Measurements from ENCODE around the gene TYW1. TPM values are rescaled to one million over a fixed set of nuclear protein-coding genes. Genes with fewer than 3 reads are reported as not detected.
"Not testable (repeated sequence)": the region's sequence is repeated elsewhere in the genome, so short reads cannot be mapped to it uniquely, and the experiment has no call there.

The TYW1 gene
- total RNA-seq, 2 experiments from 2014 or later: 16.6 to 17.5 TPM

- H3K9me3 Mint-ChIP-seq; H3K27me3 Mint-ChIP-seq; H3K4me3 Mint-ChIP-seq; H3K27ac Mint-ChIP-seq; H3K4me1 Mint-ChIP-seq (ENCODE audit: low read depth); CTCF ChIA-PET; intact Hi-C loops (cut with micrococcal nuclease); POLR2A ChIA-PET; ATAC-seq; H3K36me3 Mint-ChIP-seq (ENCODE audit: low read depth); DNase-seq: not testable (repeated sequence)
These were observed 182.5 kb downstream of the TYW1 start for GRCh38 chr7:67178915-67179688.

- intact Hi-C loops (cut with micrococcal nuclease); CTCF ChIA-PET; POLR2A ChIA-PET: not testable (repeated sequence)
These were observed 186.5 kb downstream of the TYW1 start for GRCh38 chr7:67182956-67183750.

DNA sequence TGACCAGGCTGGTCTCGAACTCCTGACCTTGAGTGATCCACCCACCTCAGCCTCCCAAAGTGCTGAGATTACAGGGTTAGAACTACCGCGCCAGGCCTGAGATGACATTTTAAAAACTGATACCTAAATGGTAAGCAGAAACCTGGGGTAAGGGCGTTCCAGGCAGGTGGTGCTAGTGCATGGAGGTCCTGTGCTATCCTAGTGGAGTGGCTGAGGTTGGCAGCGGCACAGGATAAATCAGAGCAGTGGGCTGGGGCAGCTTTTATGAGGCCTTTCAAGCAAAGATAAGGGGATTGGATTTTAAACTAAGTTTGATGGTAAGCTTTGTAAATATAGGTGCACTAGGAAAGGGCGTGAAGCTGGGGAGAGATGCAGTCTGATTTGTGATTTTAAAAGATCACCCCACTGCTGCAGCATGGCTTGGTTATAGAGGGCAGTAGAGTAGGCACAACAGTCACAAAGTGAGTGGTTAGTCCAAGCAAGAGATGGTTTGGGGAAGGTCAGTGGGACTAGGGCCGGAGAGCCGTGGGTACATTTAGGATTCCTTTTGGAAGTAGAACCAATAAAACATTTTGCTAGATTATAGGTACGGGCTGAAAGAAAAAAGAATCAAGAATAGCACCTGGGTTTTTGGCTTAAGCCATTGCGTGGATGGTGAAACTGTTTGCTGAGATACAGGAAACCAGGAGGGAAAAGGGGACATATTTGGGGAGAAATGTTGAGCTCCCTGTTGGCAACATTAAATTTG lies 188.5 kb downstream of the TYW1 start:
- Mint-ChIP-seq H3K4me1 (ENCODE audit: low read depth) (peaks cover 15% of the 10 kb centered on the region), H3K27ac (peak overlapping the region; percentile 40)
- H3K36me3 Mint-ChIP-seq (ENCODE audit: low read depth); DNase-seq; H3K4me3 Mint-ChIP-seq; POLR2A ChIA-PET; H3K27me3 Mint-ChIP-seq; CTCF ChIA-PET; H3K9me3 Mint-ChIP-seq; intact Hi-C loops (cut with micrococcal nuclease); ATAC-seq: not testable (repeated sequence)

More at GRCh38 chr7:67182956-67183750, 186.5 kb downstream of the TYW1 start:
- H3K36me3 Mint-ChIP-seq (ENCODE audit: low read depth); H3K9me3 Mint-ChIP-seq; H3K27ac Mint-ChIP-seq; H3K27me3 Mint-ChIP-seq; DNase-seq; H3K4me3 Mint-ChIP-seq; ATAC-seq: not testable (repeated sequence)
- peaks cover 12% of the 10 kb centered on the region for H3K4me1 Mint-ChIP-seq (ENCODE audit: low read depth)

GRCh38 chr7:67185660-67186129 lies 189.1 kb downstream of the TYW1 start:
- H3K9me3 Mint-ChIP-seq; H3K36me3 Mint-ChIP-seq (ENCODE audit: low read depth); POLR2A ChIA-PET; intact Hi-C loops (cut with micrococcal nuclease); H3K27me3 Mint-ChIP-seq; DNase-seq; H3K27ac Mint-ChIP-seq; CTCF ChIA-PET; H3K4me3 Mint-ChIP-seq: not testable (repeated sequence)
- peaks cover 20% of the 10 kb centered on the region for H3K4me1 Mint-ChIP-seq (ENCODE audit: low read depth)
- peak; percentile 30 for ATAC-seq

- DNase-seq; H3K9me3 Mint-ChIP-seq; POLR2A ChIA-PET; H3K27ac Mint-ChIP-seq; ATAC-seq; H3K4me3 Mint-ChIP-seq; H3K36me3 Mint-ChIP-seq (ENCODE audit: low read depth); CTCF ChIA-PET; intact Hi-C loops (cut with micrococcal nuclease); H3K27me3 Mint-ChIP-seq: not testable (repeated sequence)
- H3K4me1 Mint-ChIP-seq (ENCODE audit: low read depth): peaks cover 23% of the 10 kb centered on the region
These were observed 192.5 kb downstream of the TYW1 start for GRCh38 chr7:67189160-67189559.

DNA sequence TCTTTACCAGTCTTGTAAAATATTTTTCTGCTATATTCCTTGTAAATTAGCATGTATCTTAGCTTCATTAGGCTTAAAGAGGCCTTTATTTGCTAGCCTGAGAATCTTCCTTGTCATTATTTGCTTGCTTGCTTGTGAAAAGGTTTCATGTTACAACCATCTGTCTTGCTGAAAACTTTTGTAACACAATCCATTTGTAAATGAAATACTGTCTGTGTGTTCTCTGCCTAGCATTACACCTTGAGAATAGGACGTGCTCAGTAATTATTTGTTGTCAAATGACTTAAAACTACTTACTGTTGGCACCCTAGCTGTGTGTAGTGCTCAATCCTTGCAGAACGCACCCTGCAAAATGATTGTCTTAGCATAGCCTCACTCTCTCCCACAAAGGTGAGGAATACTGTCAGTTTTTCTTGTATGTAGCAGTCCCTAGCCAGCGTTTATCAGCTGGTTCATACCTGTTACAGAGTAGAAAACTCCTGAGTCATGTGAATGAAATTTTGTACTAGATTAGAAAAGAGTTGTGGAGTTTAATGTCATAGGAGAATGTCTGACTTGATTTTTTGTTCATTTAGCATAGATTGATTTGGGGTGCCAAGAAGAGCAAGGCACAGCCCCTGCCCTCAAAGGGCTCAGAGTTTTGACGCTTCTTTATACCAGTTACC lies 193.3 kb downstream of the TYW1 start:
- H3K27me3 Mint-ChIP-seq; POLR2A ChIA-PET; H3K4me3 Mint-ChIP-seq; intact Hi-C loops (cut with micrococcal nuclease); H3K27ac Mint-ChIP-seq; H3K36me3 Mint-ChIP-seq (ENCODE audit: low read depth); CTCF ChIA-PET; DNase-seq; H3K9me3 Mint-ChIP-seq; ATAC-seq: not testable (repeated sequence)
- H3K4me1 Mint-ChIP-seq (ENCODE audit: low read depth): peaks cover 21% of the 10 kb centered on the region

DNA sequence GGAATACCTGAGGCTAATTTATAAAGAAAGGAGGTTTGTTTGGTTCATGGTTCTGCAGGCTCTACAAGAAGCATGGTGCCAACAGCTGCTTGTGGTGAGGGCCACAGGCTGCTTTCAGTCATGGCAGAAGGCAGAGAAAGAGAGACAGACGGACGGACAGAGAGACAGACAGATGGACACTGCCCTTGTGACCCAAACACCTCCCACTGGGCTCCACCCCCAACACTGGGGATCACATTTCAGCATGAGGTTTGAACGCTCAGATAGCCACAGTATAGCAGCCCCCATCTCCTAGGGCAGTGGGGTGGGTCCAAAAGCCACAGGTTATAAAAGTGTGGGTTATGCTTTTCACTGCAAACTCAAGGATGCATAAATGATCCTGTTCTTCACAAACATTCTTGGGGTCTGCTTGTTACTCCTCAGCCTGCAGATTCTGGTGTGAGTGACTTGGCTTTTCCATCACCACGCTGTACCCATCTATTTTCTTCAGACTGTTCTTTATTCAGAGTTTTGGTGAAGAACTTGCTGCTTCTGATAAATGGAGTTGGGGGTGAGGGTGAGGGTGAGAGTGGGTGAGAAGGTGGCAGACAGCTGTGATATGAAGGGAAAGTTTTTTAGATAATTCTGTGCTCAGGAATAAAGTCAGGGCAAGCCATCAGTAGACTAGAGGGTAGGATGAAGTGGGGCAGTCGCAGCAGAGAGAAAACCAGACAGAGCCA lies 194.5 kb downstream of the TYW1 start:
- POLR2A ChIA-PET; intact Hi-C loops (cut with micrococcal nuclease); DNase-seq; H3K9me3 Mint-ChIP-seq; H3K27me3 Mint-ChIP-seq; ATAC-seq; H3K4me3 Mint-ChIP-seq; CTCF ChIA-PET; H3K27ac Mint-ChIP-seq: not testable (repeated sequence)
- H3K36me3 Mint-ChIP-seq (ENCODE audit: low read depth): peaks cover 14% of the 10 kb centered on the region
- H3K4me1 Mint-ChIP-seq (ENCODE audit: low read depth): peaks cover 15% of the 10 kb centered on the region

GRCh38 chr7:67192123-67192702 lies 195.6 kb downstream of the TYW1 start:
- intact Hi-C loops (cut with micrococcal nuclease); H3K9me3 Mint-ChIP-seq; CTCF ChIA-PET; POLR2A ChIA-PET; H3K27ac Mint-ChIP-seq; ATAC-seq; H3K27me3 Mint-ChIP-seq; DNase-seq; H3K4me3 Mint-ChIP-seq: not testable (repeated sequence)
- Mint-ChIP-seq H3K4me1 (ENCODE audit: low read depth) (peaks cover 15% of the 10 kb centered on the region), H3K36me3 (ENCODE audit: low read depth) (peaks cover 17% of the 10 kb centered on the region)

- H3K4me3 Mint-ChIP-seq; CTCF ChIA-PET; intact Hi-C loops (cut with micrococcal nuclease); ATAC-seq; H3K9me3 Mint-ChIP-seq; H3K27me3 Mint-ChIP-seq; POLR2A ChIA-PET: not testable (repeated sequence)
- Mint-ChIP-seq H3K36me3 (ENCODE audit: low read depth) (peaks cover 17% of the 10 kb centered on the region), H3K4me1 (ENCODE audit: low read depth) (peaks cover 15% of the 10 kb centered on the region), H3K27ac (peak overlapping the region; percentile 1)
- DNase-seq: peak; percentile 31
These were observed 196.4 kb downstream of the TYW1 start for GRCh38 chr7:67192889-67193613.

DNA sequence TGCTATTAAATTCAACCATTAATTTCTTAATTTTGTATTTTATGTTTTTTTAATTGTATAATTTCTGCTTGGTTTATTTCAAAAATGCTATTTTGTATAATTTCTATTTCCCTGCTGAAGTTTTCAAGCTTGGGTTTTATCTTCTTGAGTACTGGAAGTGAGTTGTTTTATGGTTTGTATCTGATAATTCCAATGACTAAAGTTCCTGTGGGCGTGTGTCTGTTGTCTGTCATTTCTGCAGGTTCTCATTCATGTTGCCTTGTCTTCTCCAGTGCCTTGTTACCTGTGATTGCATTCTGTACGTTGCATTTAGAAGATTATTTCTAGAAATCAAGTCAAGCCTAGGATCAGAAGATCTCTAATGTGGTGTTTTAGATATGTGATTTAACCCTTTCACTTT lies 199.5 kb downstream of the TYW1 start:
- DNase-seq; POLR2A ChIA-PET; H3K4me3 Mint-ChIP-seq; CTCF ChIA-PET; H3K4me1 Mint-ChIP-seq (ENCODE audit: low read depth); H3K27me3 Mint-ChIP-seq; H3K9me3 Mint-ChIP-seq; intact Hi-C loops (cut with micrococcal nuclease); ATAC-seq; H3K27ac Mint-ChIP-seq: not testable (repeated sequence)
- peaks cover 21% of the 10 kb centered on the region for H3K36me3 Mint-ChIP-seq (ENCODE audit: low read depth)
